GM12872 (cell line): Measurements from ENCODE around the gene NEDD1.

Experiments used
- TF ChIP-seq, protein P1 (sequence below): IDR thresholded peaks from 3 replicates; pipeline ENCODE4 v1.5.1; 2011; ENCODE audit warnings: low read depth, mild to moderate bottlenecking, low read length, moderate library complexity; ENCODE audit not compliant: insufficient read depth

Gene NEDD1

DNA sequence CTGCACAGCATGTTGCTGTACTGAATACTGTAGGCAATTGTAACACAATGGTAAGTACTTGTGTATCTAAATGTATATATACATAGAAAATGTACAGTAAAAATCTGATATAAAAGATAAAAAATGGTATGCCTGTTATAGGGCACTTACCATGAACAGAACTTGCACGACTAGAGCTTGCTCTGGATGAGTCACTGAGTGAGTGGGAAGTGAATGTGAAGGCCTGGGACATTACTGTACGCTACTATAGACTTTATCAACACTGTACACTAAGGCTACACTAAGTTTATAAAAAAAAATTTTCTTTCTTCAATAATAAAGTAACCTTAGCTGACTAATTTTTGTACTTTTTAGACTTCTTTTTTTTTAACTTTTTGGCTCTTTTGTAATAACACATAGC is 24.2 kb upstream of the NEDD1 start:
- TF ChIP-seq, protein P1, sequence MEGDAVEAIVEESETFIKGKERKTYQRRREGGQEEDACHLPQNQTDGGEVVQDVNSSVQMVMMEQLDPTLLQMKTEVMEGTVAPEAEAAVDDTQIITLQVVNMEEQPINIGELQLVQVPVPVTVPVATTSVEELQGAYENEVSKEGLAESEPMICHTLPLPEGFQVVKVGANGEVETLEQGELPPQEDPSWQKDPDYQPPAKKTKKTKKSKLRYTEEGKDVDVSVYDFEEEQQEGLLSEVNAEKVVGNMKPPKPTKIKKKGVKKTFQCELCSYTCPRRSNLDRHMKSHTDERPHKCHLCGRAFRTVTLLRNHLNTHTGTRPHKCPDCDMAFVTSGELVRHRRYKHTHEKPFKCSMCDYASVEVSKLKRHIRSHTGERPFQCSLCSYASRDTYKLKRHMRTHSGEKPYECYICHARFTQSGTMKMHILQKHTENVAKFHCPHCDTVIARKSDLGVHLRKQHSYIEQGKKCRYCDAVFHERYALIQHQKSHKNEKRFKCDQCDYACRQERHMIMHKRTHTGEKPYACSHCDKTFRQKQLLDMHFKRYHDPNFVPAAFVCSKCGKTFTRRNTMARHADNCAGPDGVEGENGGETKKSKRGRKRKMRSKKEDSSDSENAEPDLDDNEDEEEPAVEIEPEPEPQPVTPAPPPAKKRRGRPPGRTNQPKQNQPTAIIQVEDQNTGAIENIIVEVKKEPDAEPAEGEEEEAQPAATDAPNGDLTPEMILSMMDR, result no peak

DNA sequence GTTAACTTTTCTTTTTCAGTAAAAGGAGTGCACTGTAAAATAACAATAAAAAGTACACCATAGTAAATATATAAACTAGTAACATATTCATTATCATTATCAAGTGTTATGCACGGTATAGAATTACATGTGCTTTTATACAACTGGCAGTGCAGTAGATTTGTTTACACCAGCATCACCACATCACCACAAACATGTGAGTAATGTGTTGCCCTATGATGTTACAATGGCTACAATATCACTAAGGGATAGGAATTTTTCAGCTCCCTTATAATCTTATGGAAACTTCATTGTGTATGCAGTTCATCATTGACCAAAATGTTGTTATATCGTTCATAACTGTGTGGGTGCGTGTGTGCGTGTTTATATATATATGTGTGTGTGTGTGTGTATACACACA is 23.5 kb upstream of the NEDD1 start:
- TF ChIP-seq, protein P1, result no peak

DNA sequence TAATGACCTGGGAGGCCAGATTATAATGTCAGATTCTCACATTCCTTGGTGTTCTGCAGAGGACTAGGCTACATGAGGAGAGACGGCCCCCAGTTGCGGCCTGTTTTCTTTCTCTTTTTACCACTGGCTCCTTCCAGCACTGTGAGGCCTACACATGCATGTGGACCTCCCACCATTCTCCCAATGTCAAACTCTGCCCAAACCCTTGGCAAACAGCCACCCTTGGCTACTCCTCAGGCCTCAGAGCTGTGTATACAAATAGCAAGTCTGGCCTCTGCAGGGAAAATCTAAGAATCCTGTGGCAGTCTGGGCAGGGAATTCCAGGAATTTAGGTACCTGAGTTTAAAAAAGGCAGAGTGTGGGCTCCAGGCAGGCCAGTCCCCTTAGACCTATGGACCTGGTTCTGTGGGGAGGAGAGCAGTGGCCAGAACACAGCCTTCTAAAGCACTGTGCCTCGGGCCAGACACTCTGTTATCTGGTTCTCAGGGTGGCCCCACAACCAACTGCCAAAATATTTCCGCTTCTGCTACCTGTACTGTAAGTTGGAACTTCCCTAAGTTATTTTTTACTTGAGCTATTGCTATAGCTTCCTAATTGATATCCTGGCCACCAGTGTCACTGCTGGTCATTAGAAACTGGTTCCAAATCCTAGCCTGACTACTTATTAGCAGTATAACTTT is 19.9 kb upstream of the NEDD1 start:
- TF ChIP-seq, protein P1, result no peak

DNA sequence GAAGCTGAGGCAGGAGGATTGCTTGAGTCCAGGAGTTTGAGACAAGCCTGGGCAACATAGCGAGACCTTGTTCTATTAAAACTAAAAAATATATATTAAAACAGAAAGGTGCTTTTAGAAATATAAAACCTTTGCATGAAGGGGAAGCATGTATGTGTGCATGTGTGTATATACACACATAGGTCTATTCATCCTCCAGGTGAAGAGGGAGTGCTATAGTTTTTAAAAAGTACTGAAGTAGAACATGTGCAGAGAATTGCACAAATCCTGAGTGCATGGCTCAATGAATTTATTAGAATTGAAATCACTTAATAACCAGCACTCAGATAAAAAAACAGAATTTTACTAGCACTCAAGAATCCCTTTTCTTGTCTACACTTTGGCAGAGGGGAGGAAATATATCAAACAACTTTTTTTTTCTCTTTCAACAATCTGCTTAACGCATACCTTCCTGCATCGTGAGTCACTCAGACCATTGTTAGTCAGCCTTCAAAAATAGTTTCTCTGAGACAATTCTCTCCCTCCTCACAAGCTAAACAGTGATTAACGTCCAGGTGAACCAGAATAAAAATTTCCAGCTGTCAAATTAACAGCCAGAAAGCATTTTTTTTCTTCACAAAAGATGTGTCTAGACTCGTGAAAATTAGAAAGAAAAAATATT is 17.7 kb upstream of the NEDD1 start:
- TF ChIP-seq, protein P1, result no peak

DNA sequence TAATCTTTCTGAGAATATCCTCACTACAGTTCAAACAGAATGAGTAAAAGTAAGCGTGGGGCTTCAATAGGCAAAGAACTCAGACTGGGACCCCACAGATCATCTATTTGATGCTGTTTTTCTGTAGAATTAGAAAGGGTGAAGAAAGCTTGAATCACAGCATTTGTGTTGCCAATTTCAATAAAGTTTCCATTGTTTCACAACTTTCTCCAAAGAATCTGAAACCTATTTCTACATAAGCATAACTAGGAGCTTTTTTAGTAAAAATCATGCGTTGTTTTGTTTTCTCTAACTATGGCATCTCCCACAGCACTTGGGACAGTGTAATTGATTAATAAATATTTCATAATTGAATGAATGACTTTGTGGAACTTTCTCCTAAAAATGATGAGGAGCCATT is 16.7 kb upstream of the NEDD1 start:
- TF ChIP-seq, protein P1, result no peak

DNA sequence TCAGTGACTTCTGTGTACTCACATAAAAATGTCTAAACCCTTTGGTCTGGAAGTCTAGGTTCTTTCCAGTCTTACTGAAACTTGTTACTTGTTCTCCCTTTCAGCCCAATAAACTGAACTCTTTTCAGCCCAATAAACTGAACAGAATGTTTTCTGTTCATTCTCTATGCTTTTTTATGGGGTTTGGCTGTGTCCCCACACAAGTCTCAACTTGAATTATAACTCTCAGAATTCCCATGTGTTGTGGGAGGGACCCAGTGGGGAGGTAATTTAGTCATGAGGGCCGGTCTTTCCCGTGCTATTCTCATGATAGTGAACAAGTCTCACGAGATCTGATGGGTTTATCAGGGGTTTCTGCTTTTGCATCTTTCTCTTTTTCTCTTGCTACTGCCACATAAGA is 15.0 kb upstream of the NEDD1 start:
- TF ChIP-seq, protein P1, result no peak

DNA sequence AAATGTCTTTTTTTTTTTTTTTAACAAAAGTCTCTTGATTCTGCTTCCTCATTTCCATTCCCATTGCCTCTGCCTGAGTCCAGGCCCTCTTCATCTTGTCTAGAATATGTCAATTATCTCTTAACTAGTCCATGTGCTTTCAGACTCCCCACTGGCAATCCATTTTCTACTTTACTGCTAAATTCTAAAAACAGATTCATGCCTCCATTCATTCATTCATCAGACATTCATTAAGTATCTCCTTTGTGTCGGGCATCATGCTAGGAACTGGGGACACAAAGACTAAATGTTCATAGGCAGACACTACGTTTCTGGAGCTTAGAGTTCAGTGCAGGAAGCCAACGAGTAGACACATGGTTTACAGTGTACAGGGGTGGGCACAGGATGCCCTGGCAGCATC is 9.6 kb upstream of the NEDD1 start:
- TF ChIP-seq, protein P1, result no peak
